B cell (primary cell): ENCODE measurements around the gene TADA3. TPM values are rescaled to one million over a fixed set of nuclear protein-coding genes. Genes with fewer than 3 reads are reported as not detected.

ENCODE experiments used
- ATAC-seq: fragments of 200-7000 bp; cut with Tn5 transposase; one replicate; pipeline ENCODE4 v1.10.0; 2021; ENCODE audit warnings: low read depth, mild to moderate bottlenecking, moderate number of reproducible peaks, moderate library complexity
- CTCF ChIA-PET: fragments of 350-600 bp; sonication (Branson Sonifier 250); formaldehyde crosslinking; loops from one replicate; lab custom pipeline; 2021; ENCODE audit warnings: antibody characterized with exemption, inconsistent platforms; lab: Charles Lee
- POLR2A ChIA-PET: fragments of 350-600 bp; sonication (Branson Sonifier 250); formaldehyde crosslinking; loops from one replicate; lab custom pipeline; 2021; ENCODE audit warnings: antibody characterized with exemption; lab: Charles Lee
- DNase-seq: peaks from one replicate; pipeline ENCODE4 v3.0.0; 2013
- H2AFZ ChIP-seq: 2 replicates; pipeline ENCODE4 v1.6.1; 2012; ENCODE audit warnings: mild to moderate bottlenecking, low read depth, low read length; ENCODE audit not compliant: insufficient read depth, poor library complexity, severe bottlenecking
- H3K27ac ChIP-seq, 2 donors: 1 replicate in 1 of 2; 2 replicates in 1 of 2; pipeline ENCODE4 v1.5.1; 2012 to 2013; ENCODE audit warnings: low read length in 2 of 2, mild to moderate bottlenecking in 2 of 2, moderate library complexity in 1 of 2
- H3K27me3 ChIP-seq, 4 experiments: fragments of 200-600 bp in 1 of 4; sonication (generic) in 1 of 4; replicated peaks in 1 of 4; 1 replicate in 2 of 4; 2 replicates in 2 of 4; pipeline versions ENCODE4 v1.6.1 to v1.7.0; 2013 to 2016; ENCODE audit warnings: low read length in 3 of 4, mild to moderate bottlenecking in 2 of 4, mixed read lengths in 1 of 4, moderate library complexity in 1 of 4; ENCODE audit not compliant: insufficient read depth in 4 of 4, control insufficient read depth in 3 of 4; ENCODE audit errors: control extremely low read depth in 1 of 4
- H3K36me3 ChIP-seq, 2 experiments: replicated peaks in 1 of 2; 1 replicate in 1 of 2; 2 replicates in 1 of 2; pipeline versions ENCODE4 v1.6.1 to v1.7.1; 2013; ENCODE audit warnings: low read length in 1 of 2; ENCODE audit not compliant: insufficient read depth in 2 of 2, control insufficient read depth in 1 of 2; ENCODE audit errors: control extremely low read depth in 1 of 2, extremely low read depth in 1 of 2
- H3K4me1 ChIP-seq, 2 donors: fragments of 200-600 bp in 1 of 2; sonication (generic) in 1 of 2; 1 replicate in 1 of 2; 2 replicates in 1 of 2; pipeline versions ENCODE4 v1.5.1 to v1.6.1; 2013 to 2017; ENCODE audit warnings: low read length in 2 of 2; ENCODE audit not compliant: control insufficient read depth in 2 of 2, insufficient read depth in 2 of 2
- H3K4me2 ChIP-seq: replicated peaks from 2 replicates; pipeline ENCODE3; 2012; ENCODE audit warnings: mild to moderate bottlenecking, low read depth, low read length; ENCODE audit not compliant: poor library complexity, severe bottlenecking
- H3K4me3 ChIP-seq, 5 experiments: fragments of 200-600 bp in 1 of 5; sonication (generic) in 1 of 5; 1 replicate in 3 of 5; 2 replicates in 2 of 5; pipeline versions ENCODE4 v1.5.1 to v1.7.0; 2011 to 2016; ENCODE audit warnings: low read length in 4 of 5, mild to moderate bottlenecking in 4 of 5, low read depth in 2 of 5, control low read depth in 1 of 5, moderate library complexity in 1 of 5; ENCODE audit not compliant: insufficient read depth in 1 of 5; ENCODE audit errors: control extremely low read depth in 1 of 5, extremely low read depth in 1 of 5
- H3K79me2 ChIP-seq: fragments of 200-600 bp; sonication (generic); one replicate; pipeline ENCODE4 v1.6.0; 2016; ENCODE audit warnings: low read length; ENCODE audit not compliant: control insufficient read depth, insufficient read depth
- H3K9ac ChIP-seq: fragments of 200-600 bp; sonication (generic); 2 replicates; pipeline ENCODE4 v1.6.1; 2017; ENCODE audit warnings: mild to moderate bottlenecking, low read length, moderate library complexity
- H3K9me3 ChIP-seq, 3 donors: one replicate each; pipeline versions ENCODE4 v1.6.1 to v1.7.1; 2013; ENCODE audit warnings: low read length in 2 of 3; ENCODE audit not compliant: control insufficient read depth in 2 of 3, insufficient read depth in 1 of 3; ENCODE audit errors: control extremely low read depth in 1 of 3
- H4K20me1 ChIP-seq: 2 replicates; pipeline ENCODE4 v1.6.0; 2012; ENCODE audit warnings: mild to moderate bottlenecking, low read length; ENCODE audit not compliant: insufficient read depth, control insufficient read depth, poor library complexity, severe bottlenecking
- H3K27ac Mint-ChIP-seq: one replicate; pipeline ENCODE4 v1.8.0; 2021; ENCODE audit warnings: mixed read lengths
- H3K27me3 Mint-ChIP-seq: one replicate; pipeline ENCODE4 v1.8.0; 2021; ENCODE audit warnings: mixed read lengths
- H3K4me1 Mint-ChIP-seq: one replicate; pipeline ENCODE4 v1.8.0; 2021; ENCODE audit warnings: mixed read lengths
- H3K4me3 Mint-ChIP-seq: one replicate; pipeline ENCODE4 v1.8.0; 2021; ENCODE audit warnings: mixed read lengths
- H3K9me3 Mint-ChIP-seq: one replicate; pipeline ENCODE4 v1.8.0; 2022; ENCODE audit warnings: mixed read lengths; ENCODE audit not compliant: insufficient read depth
- EZH2 ChIP-seq: IDR thresholded peaks from 2 replicates; pipeline ENCODE4 v1.6.1; 2012; ENCODE audit warnings: borderline replicate concordance, low read depth, mild to moderate bottlenecking, moderate library complexity, low read length; ENCODE audit not compliant: insufficient read depth, poor library complexity, severe bottlenecking
- WGBS: methylation state at CpG from one replicate; pipeline ENCODE4 v1.1.5; 2013; ENCODE audit warnings: missing lambda C conversion rate; ENCODE audit not compliant: insufficient coverage; 5-methylcytosine and 5-hydroxymethylcytosine counted together
- intact Hi-C: fragments of 100-400 bp; cut with micrococcal nuclease; formaldehyde crosslinking; loops from one replicate; pipeline ENCODE4 v1.10.0; 2022
- polyA plus RNA-seq: library from polyadenylated mRNA; depleted of rRNA; stranded (reverse); fragments of >200 nt; gene quantifications from 2 replicates; pipeline ENCODE4 v1.2.3, GENCODE V29; 2012
- total RNA-seq, 2 donors: library from RNA; stranded (reverse); fragments of 120-200 nt in 1 of 2; gene quantifications; 1 replicate in 1 of 2; 2 replicates in 1 of 2; pipeline versions ENCODE4 v1.2.3 to v1.2.4, GENCODE V29; 2013 to 2022
- TF ChIP-seq, protein P1 (sequence below): fragments of 200-600 bp; IDR thresholded peaks from one replicate; pipeline ENCODE4 v1.8.0; 2022; ENCODE audit warnings: antibody characterized with exemption, mild to moderate bottlenecking

Gene TADA3
- total and polyA plus RNA-seq, 2 donors (not counting 1 experiment from before 2014, with no cell fraction given) = 45.4 to 45.6 TPM

- TF ChIP-seq, protein P1, sequence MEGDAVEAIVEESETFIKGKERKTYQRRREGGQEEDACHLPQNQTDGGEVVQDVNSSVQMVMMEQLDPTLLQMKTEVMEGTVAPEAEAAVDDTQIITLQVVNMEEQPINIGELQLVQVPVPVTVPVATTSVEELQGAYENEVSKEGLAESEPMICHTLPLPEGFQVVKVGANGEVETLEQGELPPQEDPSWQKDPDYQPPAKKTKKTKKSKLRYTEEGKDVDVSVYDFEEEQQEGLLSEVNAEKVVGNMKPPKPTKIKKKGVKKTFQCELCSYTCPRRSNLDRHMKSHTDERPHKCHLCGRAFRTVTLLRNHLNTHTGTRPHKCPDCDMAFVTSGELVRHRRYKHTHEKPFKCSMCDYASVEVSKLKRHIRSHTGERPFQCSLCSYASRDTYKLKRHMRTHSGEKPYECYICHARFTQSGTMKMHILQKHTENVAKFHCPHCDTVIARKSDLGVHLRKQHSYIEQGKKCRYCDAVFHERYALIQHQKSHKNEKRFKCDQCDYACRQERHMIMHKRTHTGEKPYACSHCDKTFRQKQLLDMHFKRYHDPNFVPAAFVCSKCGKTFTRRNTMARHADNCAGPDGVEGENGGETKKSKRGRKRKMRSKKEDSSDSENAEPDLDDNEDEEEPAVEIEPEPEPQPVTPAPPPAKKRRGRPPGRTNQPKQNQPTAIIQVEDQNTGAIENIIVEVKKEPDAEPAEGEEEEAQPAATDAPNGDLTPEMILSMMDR = no peak
- no peak for TF ChIP-seq EZH2
- peak; percentile 73 for DNase-seq
- Mint-ChIP-seq H3K4me1 (peaks cover 38% of the 10 kb centered on the region), H3K27ac (peak within 1 kb of the TSS; percentile 99), H3K27me3 (no peaks in the 10 kb centered on the region), H3K4me3 (peak within 1 kb of the TSS; percentile 96), H3K9me3 (no peaks in the 10 kb centered on the region)
- Histone ChIP-seq H3K27me3 (no peaks in the 10 kb centered on the region), H3K27ac (peak within 1 kb of the TSS; percentile 84 to 90), H3K36me3 (peaks cover 0 to 23% of the 10 kb centered on the region in 2 experiments), H3K9ac (peak within 1 kb of the TSS; percentile 94), H3K79me2 (peaks cover 12% of the 10 kb centered on the region), H3K4me1 (peaks cover 24 to 30% of the 10 kb centered on the region in 2 donors), H3K9me3 (no peaks in the 10 kb centered on the region), H3K4me3 (peak within 1 kb of the TSS; percentile 32 to 79 (median 69)), H2AFZ (peak within 1 kb of the TSS; percentile 89), H4K20me1 (peaks cover 5% of the 10 kb centered on the region), H3K4me2 (peak within 1 kb of the TSS; percentile 96)
- POLR2A ChIA-PET = interaction anchor here (0.5 to 2.4 kb wide), 6 partner anchors 14 to 413 kb away, joined by 3 to 12 read pairs (median 4); partner anchors contain the start of genes ARPC4, SETD5 and TADA3
- CTCF ChIA-PET = interaction anchor here (1.2 to 1.8 kb wide), 2 partner anchors 17 to 60 kb away, joined by 3 to 6 read pairs; partner anchors contain the start of genes ARPC4, OGG1 and TADA3
- intact Hi-C loops = loop anchor here (1.0 kb wide), 3 partner anchors 15 to 41 kb away; partner anchors contain the start of genes CAMK1 and RPUSD3
- under 1% methylated on average over 69 of the region's 76 CpGs for WGBS
- peak; percentile 68 for ATAC-seq
These were observed 17.6 kb upstream of the TADA3 start, which contains the start of gene TTLL3 for GRCh38 chr3:9809615-9810432. Gene TTLL3, plus strand, starts transcription at chr3:9810262. Its CDS starts 400 bp downstream, at chr3:9810662.
